AG09309 (cell line): ENCODE results near the gene PSEN2.
A peak's percentile ranks its signal among the peaks of the same experiment; 100 is the strongest.
"Not testable (repeated sequence)": the region's sequence is repeated elsewhere in the genome, so short reads cannot be mapped to it uniquely, and the experiment has no call there.

Experiments used
- DNase-seq: peaks from one replicate; pipeline ENCODE4 v3.0.0-alpha.2; 2010; ENCODE audit warnings: low read depth
- H3K4me3 ChIP-seq: 2 replicates; pipeline ENCODE4 v1.5.1; 2011; ENCODE audit warnings: mild to moderate bottlenecking, low read depth, low read length, moderate library complexity; ENCODE audit not compliant: control insufficient read depth
- TF ChIP-seq, protein P1 (sequence below): IDR thresholded peaks from 2 replicates; pipeline ENCODE4 v1.5.1; 2011; ENCODE audit warnings: mild to moderate bottlenecking, low read depth, low read length, inconsistent platforms; ENCODE audit not compliant: insufficient read depth, control insufficient read depth; ENCODE audit errors: missing control alignments

The PSEN2 gene

DNA sequence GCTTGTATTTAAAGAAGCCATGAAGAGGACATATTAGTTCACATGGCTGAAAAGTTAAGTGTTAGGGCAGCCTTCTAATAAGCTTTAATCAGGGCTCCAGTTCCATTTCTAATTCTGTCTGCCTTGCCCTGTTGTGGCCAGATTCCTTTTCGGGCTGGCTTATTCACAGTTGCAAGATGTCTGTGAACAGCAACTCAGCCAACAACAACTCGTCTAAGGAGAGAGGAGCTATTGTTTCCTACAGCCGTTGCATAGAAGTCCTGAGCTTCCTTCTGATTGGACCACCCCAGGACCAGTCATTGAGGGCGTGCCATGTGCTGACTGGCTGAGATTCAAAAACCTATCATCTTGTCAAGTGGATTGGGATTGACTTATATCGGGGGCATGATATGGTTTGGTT, 51.1 kb downstream of the PSEN2 start:
- no peak for DNase-seq
- no peak overlapping the region for H3K4me3 ChIP-seq
- TF ChIP-seq, protein P1, sequence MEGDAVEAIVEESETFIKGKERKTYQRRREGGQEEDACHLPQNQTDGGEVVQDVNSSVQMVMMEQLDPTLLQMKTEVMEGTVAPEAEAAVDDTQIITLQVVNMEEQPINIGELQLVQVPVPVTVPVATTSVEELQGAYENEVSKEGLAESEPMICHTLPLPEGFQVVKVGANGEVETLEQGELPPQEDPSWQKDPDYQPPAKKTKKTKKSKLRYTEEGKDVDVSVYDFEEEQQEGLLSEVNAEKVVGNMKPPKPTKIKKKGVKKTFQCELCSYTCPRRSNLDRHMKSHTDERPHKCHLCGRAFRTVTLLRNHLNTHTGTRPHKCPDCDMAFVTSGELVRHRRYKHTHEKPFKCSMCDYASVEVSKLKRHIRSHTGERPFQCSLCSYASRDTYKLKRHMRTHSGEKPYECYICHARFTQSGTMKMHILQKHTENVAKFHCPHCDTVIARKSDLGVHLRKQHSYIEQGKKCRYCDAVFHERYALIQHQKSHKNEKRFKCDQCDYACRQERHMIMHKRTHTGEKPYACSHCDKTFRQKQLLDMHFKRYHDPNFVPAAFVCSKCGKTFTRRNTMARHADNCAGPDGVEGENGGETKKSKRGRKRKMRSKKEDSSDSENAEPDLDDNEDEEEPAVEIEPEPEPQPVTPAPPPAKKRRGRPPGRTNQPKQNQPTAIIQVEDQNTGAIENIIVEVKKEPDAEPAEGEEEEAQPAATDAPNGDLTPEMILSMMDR: no peak

DNA sequence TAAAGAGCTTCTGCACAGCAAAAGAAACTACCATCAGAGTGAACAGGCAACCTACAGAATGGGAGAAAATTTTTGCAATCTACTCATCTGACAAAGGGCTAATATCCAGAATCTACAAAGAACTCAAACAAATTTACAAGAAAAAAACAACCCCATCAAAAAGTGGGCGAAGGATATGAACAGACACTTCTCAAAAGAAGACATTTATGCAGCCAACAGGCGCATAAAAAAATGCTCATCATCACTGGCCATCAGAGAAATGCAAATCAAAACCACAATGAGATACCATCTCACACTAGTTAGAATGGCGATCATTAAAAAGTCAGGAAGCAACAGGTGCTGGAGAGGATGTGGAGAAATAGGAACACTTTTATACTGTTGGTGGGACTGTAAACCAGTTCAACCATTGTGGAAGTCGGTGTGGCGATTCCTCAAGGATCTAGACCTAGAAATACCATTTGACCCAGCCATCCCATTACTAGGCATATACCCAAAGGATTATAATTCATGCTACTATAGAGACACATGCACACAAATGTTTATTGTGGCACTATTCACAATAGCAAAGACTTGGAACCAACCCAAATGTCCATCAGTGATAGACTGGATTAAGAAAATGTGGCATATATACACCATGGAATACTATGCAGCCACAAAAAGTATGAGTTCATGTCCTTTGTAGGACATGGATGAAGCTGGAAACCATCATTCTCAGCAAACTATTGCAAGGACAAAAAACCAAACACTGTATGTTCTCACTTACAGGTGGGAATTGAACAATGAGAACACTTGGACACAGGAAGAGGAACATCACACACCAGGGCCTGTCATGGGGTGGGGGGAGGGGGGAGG, 59.1 kb downstream of the PSEN2 start:
- H3K4me3 ChIP-seq, DNase-seq: not testable (repeated sequence)

DNA sequence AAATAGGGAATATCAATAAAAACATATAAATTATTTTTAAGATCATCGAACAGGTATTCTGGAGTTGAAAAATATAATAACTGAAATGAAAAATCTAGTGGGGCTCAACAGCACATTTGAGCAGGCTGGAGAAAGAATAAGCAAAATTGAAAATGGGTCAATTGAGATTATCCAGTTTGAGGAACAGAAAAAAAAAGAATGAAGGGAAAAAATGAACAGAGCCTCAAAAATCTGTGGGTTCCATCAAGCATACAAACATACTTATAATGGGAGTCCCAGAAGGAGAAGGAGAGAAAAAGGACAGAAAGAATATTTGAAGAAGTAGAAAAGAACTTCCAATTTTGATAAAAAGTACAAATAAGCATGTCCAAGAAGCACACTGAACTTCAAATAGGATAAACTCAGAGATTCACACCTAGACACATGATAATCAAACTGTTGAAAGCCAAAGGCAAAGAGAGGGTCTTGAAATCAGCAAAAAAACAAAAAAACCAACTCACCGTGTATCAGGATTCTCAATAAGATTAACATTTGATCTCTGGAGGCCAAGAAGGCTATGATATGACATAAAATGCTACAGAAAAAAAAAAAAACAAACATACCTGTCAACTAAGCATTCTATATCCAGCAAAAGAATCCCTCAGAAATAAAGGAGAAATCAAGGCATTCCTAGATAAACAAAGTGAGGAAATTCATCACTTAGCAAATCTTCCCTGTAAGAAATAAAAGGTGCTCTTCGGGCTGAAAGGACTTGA, 64.2 kb downstream of the PSEN2 start:
- TF ChIP-seq, protein P1: no peak
- DNase-seq: no peak
- H3K4me3 ChIP-seq: no peak overlapping the region

DNA sequence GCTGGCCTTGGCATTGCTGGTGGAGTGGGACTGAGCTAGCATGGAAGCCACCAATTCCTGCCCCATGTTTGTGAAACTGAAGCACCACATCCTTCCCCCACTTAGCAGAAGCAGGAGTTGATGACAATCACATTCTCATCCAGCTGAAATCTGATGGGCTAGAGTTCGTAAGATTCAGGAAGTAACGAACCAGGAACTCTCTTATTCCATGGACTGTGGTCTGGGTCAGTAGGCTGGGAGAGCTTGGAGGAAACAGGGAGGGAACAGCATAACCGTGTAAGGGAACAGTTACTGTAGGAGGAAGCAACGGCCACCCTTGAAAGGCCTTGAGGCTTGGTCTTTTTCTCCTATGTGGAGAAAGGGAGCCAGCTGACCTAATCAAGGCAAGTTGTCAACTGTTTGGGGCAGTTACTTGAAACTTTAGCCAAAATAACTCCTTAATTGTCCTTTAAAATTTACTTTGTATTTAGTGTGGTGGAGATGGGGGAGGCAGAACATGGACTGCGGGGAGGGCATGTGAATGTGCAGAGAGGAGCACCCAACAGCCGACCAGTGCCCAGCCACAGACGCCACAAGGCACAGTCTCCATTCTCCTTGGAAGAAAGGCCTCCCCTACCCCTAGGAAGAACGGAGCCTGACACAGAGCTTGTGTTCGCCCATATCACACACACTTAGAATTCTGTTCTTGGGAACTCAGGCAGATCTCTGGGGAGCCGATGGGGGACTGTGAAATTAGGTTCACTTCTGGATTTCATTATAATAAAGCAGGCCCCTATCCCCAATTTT, 67.7 kb downstream of the PSEN2 start:
- H3K4me3 ChIP-seq: no peak overlapping the region
- no peak for DNase-seq
- TF ChIP-seq, protein P1: no peak

DNA sequence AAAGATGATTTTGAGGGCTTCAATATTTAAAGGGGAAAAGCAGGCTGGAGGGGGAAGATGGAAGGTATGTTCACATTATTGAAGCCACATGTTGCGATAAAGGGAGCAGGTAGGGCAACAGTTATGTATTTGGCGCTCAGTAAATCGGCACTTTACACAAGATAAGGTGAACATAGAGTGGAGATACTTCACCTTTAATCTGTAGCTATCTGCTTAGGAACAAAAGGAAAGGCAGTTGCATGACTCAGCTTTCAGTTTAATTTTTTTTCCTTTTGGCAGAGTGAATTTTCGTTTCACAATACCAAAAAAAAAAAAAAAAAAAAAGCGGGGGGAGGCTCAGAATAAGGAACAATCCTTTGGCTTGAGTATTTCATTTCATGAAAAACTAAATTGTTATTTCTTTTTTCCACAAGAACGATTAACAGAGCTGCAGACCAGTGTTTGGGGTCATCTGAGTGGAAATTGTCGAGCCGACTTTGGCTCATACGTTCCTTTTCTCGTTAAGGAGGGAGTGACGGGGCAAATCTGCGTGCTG, 68.6 kb downstream of the PSEN2 start:
- peak; percentile 14 for DNase-seq
- TF ChIP-seq, protein P1: no peak
- peak overlapping the region; percentile 58 for H3K4me3 ChIP-seq

DNA sequence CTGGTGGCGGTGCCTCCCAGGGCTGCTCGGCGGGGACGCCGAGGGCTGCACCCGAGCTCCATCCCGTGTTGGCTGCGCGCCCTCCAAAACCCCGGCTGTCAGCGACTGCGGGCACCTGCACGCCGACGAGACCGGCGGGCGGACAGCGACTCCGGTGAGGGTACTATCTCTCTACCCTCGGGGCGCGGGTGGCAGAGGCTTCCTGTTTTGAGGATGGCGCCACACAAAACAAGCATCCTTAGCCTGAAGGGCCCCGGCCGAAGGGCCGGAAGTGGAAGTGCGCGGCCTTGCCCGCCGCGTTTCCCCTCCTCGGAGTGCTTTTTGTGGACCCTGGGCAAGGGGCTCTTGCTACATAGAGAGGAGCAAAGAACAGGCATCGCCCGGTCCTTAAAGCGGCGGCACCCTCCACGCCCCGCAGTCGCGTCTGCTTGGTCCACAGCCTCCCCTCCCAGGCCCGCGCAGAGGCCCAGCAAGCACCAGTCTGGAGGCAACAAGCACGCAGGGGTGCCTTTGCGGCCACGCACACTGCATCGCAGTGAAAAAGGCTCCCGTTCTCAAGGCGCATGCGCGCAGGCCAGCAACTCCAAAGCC, 69.1 kb downstream of the PSEN2 start:
- no peak for DNase-seq
- peak overlapping the region; percentile 58 for H3K4me3 ChIP-seq
- TF ChIP-seq, protein P1: no peak
